GM19351 (cell line): ENCODE measurements around the gene OPRD1.
"Not testable (repeated sequence)": the region's sequence is repeated elsewhere in the genome, so short reads cannot be mapped to it uniquely, and the experiment has no call there.

ENCODE experiments used
- ATAC-seq: cut with Tn5 transposase; IDR thresholded peaks from one replicate; pipeline ENCODE4 v1.9.1; 2021; ENCODE audit warnings: mild to moderate bottlenecking, moderate library complexity; ENCODE audit not compliant: unreplicated experiment

The OPRD1 gene

DNA sequence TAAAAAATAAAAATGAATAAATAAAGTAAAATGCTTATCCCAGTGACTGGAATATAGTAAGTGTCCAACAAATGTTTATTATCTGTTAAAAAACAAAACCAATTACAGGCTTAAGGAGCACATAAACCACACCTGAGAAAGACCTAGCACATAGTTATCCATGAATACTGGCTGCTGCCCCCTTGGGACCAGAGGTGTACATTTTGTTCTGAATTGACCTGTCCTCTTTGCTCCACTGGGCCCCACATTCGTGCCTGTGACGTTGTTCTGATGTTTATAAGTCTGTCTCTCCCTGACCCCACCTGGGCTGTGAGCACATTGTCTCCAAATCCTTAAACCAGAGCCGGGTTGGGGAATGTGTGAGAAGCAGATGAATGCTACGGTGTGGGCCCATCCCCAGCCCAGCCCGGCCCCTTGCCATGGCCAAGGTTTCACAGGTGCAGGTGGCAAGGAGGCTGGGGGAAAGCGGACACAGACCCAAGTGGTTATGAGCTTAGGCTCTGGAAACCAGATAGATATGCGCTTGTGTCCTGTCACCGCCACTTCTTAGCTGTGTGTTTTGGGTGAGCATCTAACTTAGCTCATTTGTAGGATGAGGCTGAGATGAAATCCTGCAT lies 29.1 kb downstream of the OPRD1 start:
- ATAC-seq = no peak

DNA sequence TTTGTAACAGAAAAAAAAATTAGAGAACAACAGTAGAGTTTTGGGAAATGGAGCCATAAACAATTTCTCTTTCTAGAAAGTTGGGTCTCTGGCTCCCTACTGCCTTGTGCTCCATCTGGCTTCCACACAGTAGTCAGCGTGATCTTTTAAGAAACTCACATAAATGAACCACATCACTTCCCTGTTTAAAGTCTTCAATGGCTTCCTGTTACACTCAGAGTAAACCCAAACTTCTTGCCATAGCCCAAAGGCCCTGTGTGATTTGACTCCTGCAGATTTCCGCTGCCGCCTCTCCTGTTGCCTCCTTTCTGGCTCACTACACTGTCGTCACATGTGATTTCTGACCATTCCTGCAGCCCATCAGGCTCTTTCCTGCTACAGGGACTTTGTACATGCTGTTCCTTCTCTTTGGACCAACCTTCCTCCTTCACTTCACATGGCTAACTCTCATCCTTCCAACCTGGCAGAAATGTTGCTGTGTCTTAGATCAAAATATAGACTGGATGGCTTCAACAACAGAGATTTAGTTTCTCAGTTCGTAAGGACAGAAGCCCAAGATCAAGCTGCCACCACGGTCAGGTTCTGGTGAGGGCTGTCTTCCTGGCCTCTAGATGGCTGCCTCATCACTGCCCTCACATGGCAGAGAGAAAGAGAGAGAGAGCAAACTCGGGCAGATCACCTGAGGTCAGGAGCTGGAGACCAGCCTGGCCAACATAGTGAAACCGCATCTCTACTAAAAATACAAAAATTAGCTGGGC lies 34.0 kb downstream of the OPRD1 start:
- ATAC-seq = no peak

- not testable (repeated sequence) for ATAC-seq
Observed at GRCh38 chr1:28847207-28847606, 35.2 kb downstream of the OPRD1 start.

GRCh38 chr1:28848416-28848815 lies 36.4 kb downstream of the OPRD1 start:
- no peak for ATAC-seq

- ATAC-seq = no peak
Observed at GRCh38 chr1:28853093-28853742, 41.2 kb downstream of the OPRD1 start.

- ATAC-seq = not testable (repeated sequence)
Observed at GRCh38 chr1:28854406-28854805, 42.4 kb downstream of the OPRD1 start.

- no peak for ATAC-seq
Observed at GRCh38 chr1:28855046-28855445, 43.1 kb downstream of the OPRD1 start.

GRCh38 chr1:28855469-28855951 lies 43.5 kb downstream of the OPRD1 start:
- ATAC-seq = no peak

- ATAC-seq = no peak
Observed at GRCh38 chr1:28855969-28856368, 44.0 kb downstream of the OPRD1 start.

- no peak for ATAC-seq
Observed at GRCh38 chr1:28860332-28861073, 48.5 kb downstream of the OPRD1 start.

DNA sequence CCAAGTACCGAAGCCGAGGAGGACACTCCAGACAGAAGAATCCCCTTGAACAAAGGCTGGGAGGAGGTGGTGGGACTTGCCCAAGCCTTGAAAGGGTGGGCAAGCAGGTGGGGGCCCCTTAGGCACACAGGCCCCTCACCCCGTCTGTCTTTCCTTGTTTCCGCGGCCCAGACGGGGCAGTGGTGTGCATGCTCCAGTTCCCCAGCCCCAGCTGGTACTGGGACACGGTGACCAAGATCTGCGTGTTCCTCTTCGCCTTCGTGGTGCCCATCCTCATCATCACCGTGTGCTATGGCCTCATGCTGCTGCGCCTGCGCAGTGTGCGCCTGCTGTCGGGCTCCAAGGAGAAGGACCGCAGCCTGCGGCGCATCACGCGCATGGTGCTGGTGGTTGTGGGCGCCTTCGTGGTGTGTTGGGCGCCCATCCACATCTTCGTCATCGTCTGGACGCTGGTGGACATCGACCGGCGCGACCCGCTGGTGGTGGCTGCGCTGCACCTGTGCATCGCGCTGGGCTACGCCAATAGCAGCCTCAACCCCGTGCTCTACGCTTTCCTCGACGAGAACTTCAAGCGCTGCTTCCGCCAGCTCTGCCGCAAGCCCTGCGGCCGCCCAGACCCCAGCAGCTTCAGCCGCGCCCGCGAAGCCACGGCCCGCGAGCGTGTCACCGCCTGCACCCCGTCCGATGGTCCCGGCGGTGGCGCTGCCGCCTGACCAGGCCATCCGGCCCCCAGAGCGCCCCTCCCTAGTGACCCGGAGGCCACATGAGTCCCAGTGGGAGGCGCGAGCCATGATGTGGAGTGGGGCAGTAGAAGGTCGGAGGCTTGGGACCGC lies 50.8 kb downstream of the OPRD1 start:
- ATAC-seq = no peak

GRCh38 chr1:28864695-28865094 lies 52.7 kb downstream of the OPRD1 start:
- ATAC-seq = no peak

DNA sequence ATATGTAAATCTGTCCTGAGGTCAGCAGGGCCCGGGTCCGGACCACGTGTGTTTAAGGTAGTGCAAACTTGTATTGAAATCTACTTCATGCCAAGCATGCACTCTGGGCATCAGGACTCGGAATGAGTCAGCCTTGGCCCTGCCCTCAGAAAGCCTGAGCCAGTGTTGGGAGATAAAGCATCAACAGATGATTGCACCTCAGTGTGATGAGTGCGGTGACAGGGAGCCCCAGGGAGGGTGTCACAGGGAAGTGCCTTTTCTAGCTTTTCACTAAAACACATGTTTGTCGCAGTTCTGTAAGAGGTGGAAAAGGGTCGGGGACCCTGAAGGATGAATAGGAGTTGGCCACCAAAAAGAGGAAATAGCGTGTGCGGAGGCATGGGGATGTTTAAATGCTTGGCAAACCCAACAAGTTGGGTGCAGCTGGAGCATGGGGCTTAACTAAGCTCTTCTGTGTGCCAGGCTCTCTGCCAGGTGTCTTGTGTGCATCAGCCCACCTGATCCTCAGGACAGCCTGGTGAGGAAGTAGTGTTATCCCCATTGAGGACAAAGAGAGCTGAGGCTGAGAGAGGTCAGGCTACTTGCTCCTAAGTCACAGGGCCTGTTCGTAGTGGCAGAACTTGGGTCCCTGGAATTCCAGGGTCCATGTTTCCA lies 54.2 kb downstream of the OPRD1 start:
- ATAC-seq = no peak

GRCh38 chr1:28867850-28868249 lies 55.9 kb downstream of the OPRD1 start:
- ATAC-seq = no peak

GRCh38 chr1:28869952-28870351 lies 58.0 kb downstream of the OPRD1 start:
- ATAC-seq = no peak

DNA sequence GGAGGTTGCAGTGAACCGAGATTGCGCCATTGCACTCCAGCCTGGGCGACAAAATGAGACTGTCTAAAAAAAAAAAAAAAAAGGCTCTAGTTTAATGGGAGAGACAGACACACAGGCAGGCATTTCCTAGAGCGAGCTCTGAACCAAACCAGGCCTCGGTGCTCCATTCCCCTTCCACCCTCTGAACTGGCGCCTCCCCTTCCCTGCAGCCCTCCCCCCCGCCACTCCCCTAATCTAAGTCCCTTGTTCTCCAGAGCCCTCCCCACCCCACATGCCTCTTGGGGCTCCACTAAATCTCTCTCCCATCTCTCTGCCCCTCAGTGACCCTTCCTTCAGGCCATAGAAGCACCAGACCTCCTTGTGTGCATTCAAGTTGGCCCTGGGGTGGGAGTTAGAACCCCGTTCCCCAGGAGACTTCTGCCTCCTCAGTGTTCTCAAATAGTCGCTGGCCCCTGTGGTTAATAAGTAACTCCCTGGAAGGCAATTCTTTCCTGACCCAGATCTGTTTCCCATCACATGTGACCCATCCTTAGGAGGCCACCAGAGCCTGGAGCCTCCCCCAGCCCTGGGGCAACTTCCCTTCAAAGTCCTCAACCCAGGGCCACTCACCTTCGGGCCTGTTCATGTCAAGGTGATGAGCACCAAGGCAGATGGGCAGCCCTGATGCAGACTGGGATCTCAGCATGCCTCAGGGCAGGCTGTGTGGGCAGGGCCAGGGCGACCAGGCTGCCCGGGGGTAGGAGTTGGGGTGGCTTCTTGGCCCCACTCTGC lies 59.8 kb downstream of the OPRD1 start:
- no peak for ATAC-seq

DNA sequence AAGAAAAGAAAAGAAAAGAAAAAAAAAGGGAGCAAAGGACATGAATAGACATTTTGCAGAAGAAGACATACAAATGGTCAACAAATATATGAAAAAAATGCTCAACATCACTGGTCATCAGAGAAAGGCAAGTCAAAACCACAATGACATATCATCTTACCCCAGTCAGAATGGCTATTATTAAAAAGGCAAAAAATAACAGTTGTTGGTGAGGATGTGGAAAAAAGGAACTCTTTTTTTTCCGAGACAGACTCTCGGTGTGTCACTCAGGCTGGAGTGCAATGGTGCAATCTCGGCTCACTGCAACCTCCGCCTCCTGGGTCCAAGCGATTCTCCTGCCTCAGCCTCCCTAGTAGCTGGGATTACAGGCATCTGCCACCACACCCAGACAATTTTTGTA lies 63.2 kb downstream of the OPRD1 start:
- ATAC-seq = not testable (repeated sequence)

DNA sequence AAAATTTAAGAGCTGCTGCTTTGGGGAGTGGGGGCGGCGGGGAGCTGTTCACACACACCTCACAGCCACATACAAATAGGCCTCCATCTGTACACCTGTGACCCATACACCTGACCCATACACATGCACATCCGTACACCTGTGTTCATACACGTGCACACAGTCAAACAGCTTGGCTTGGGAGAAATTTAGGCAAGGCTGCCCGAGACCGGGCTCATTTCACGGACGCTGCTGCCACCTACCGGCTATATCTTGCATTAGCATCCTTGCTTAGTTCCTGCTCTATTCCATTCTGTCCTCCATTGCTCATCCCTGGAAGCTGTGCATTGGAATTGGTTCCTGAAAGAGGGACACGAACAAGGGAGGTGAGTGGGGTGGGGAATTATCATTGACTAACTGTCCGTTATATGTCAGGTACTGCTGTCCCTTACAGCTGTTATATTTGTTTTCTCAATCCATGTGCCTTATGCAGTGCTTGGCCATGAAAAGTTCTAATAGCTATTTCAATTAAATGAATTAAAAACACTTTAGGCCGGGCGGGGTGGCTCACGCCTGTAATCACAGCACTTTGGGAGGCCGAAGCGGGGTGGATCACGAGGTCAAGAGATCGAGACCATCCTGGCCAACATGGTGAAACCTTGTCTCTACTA lies 65.3 kb downstream of the OPRD1 start:
- ATAC-seq = no peak

DNA sequence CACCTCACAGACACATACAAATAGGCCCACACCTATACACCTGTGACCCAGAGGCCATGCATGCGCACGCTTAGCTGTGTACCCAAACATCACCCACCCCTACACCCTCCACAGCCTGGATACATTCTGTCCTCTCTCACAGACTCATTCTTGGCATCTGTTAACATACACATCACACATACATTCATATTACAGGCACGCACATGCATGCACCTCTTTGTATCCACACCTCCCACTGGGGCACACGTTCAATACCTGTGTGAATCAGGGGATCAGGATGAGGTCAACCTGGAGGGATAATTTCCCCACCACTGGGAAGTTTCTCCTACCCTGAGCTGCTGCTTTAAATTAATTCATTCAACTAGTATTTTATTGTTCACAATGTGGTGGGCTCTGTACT lies 66.8 kb downstream of the OPRD1 start:
- ATAC-seq = no peak
